ENCODE results near the gene RFPL3.

The RFPL3 gene

DNA sequence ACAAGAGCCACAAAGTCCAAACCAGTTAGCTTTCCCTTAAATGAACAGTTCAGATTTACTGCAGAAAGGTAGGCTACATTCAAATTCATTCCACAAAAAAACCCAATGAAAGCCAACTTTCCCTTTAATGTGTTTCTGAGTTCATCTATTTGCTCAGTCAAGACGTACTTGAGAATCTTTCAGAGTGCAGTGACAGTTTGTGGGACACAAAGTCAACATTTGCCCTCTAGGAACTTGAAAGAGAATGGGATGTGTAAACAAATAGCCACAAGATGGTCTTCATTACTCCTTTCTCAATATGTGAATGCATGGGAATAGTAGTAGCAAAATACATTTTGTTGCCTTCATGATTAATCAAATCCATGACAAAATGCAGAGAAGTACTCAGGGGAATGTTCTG, 38.6 kb downstream of the RFPL3 start:
- no peak for DNase-seq (ENCODE audit: low read depth)
- H3K4me3 ChIP-seq (ENCODE audit: low read length), result no peak overlapping the region
- no peak for TF ChIP-seq CTCF (conservative IDR thresholded peaks at IDR 0.05; ENCODE audit: low read depth, low read length)

DNA sequence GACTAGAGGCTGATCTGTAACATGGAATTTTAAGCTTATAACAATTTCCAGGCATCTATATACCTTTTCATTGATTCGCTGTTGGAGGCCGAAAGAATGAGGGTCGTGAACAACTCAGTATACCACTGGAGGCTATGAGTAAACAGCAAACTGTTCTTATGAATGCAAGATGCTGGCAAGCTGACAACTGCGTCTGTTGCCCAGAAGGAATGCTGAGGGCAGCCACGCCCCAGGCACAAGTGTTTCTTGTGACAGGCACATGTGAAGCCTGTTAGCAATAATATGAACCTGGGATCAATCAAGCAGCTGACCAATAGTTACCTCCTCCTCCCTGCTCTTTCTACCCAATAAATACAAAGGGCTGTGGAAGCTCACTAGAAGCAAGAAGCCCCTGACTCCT, 39.1 kb downstream of the RFPL3 start:
- TF ChIP-seq CTCF (conservative IDR thresholded peaks at IDR 0.05; ENCODE audit: low read depth, low read length), result no peak
- DNase-seq (ENCODE audit: low read depth), result peak; percentile 54
- no peak overlapping the region for H3K4me3 ChIP-seq (ENCODE audit: low read length)

- DNase-seq (ENCODE audit: low read depth), result no peak
- H3K4me3 ChIP-seq (ENCODE audit: low read length), result no peak overlapping the region
- TF ChIP-seq CTCF (conservative IDR thresholded peaks at IDR 0.05; ENCODE audit: low read depth, low read length), result no peak
Measured at GRCh38 chr22:32401486-32401885, 43.8 kb downstream of the RFPL3 start.

DNA sequence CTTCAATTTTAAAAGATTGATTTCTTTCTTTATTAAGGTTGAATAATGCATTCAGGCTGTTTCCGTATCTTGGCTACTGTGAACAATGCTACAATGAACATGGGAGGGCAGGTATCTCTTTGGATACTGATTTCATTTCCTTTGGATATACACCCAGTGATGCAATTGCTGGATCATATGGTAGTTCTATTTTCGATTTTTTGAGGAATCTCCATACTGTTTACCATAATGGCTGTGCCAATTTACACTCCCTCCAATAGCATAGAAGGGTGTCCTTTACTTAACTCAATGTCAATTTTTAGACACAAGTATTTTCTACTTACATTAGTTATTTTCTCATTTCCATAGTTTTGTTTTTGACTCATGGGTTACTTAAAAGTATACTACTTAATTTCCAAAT, 46.4 kb downstream of the RFPL3 start:
- no peak for TF ChIP-seq CTCF (conservative IDR thresholded peaks at IDR 0.05; ENCODE audit: low read depth, low read length)
- no peak for DNase-seq (ENCODE audit: low read depth)
- H3K4me3 ChIP-seq (ENCODE audit: low read length), result no peak overlapping the region

- no peak overlapping the region for H3K4me3 ChIP-seq (ENCODE audit: low read length)
- no peak for TF ChIP-seq CTCF (conservative IDR thresholded peaks at IDR 0.05; ENCODE audit: low read depth, low read length)
Measured at GRCh38 chr22:32407312-32407711, 49.6 kb downstream of the RFPL3 start.

DNA sequence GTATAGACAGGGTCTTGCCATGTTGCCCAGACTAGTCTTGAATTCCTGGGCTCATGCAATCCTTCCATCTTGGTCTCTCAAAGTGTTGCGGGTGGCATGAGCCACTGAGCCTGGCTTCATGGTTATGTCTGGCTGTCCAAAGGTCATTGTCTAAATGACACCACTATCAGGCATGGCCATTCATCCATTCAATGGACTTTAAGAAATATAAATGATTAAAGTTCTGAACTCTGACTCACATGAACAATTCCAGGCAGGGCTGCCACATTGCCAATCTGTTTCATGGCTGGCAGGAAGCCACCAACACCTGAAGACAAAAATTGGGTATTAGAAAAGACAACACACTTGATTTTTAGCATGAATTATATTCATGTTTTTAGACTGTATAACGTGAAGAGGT, 50.3 kb downstream of the RFPL3 start:
- H3K4me3 ChIP-seq (ENCODE audit: low read length), result no peak overlapping the region
- TF ChIP-seq CTCF (conservative IDR thresholded peaks at IDR 0.05; ENCODE audit: low read depth, low read length), result no peak
- no peak for DNase-seq (ENCODE audit: low read depth)

More at GRCh38 chr22:32407312-32407711, 49.6 kb downstream of the RFPL3 start:
- no peak for DNase-seq (ENCODE audit: low read depth)

DNA sequence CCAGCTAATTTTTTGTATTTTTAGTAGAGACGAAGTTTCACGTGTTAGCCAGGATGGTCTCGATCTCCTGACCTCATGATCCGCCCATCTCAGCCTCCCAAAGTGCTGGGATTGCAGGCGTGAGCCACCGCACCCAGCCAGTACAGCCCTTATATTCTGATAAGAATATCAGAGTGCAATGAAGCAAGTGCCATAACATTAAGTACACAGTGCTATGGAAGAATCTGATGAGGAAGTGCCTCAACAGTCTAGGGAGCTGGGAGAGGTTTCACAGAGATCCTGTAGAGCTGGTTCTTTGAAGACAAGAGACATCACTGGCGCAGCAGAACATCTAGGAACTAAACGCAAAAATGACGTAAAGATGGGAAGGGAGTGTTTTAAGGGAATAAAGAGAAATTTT, 52.3 kb downstream of the RFPL3 start:
- no peak for DNase-seq (ENCODE audit: low read depth)
- no peak overlapping the region for H3K4me3 ChIP-seq (ENCODE audit: low read length)
- no peak for TF ChIP-seq CTCF (conservative IDR thresholded peaks at IDR 0.05; ENCODE audit: low read depth, low read length)
